IMR-90 (cell line): ENCODE measurements around the gene ZNF625. TPM values are rescaled to one million over a fixed set of nuclear protein-coding genes. Genes with fewer than 3 reads are reported as not detected.

Experiments used
- ATAC-seq: fragments of 200-7000 bp; cut with Tn5 transposase; 2 replicates; pipeline ENCODE4 v1.9.1; 2020; ENCODE audit warnings: low read depth, mild to moderate bottlenecking, moderate library complexity
- Bru-seq: library from RNA; stranded (reverse); fragments of 400-500 nt; gene quantifications from one replicate; lab custom pipeline; 2021; lab: Mats Ljungman, UMichigan
- BruChase-seq, 2 experiments: library from RNA; stranded (reverse); fragments of 400-500 nt; gene quantifications; one replicate each; lab custom pipeline; 2021; lab: Mats Ljungman, UMichigan
- BruUV-seq: library from RNA; stranded (reverse); fragments of 400-500 nt; replicated peaks from 2 replicates; lab custom pipeline; 2021; lab: Mats Ljungman, UMichigan
- CTCF ChIA-PET: fragments of 300-600 bp; formaldehyde crosslinking; extraction: SDS; loops from one replicate; lab custom pipeline; 2021; ENCODE audit warnings: antibody characterized with exemption; lab: Yijun Ruan, JAX
- POLR2A ChIA-PET: fragments of 300-600 bp; sonication (Branson Sonifier 250); formaldehyde crosslinking; loops from one replicate; lab custom pipeline; 2022; ENCODE audit warnings: antibody characterized with exemption; ENCODE audit not compliant: unreplicated experiment; lab: Charles Lee
- DNase-seq: peaks from one replicate; pipeline ENCODE4 v3.0.0; 2013
- H2AFZ ChIP-seq: replicated peaks from 2 replicates; pipeline ENCODE3; 2013; ENCODE audit warnings: low read length, mild to moderate bottlenecking; ENCODE audit not compliant: poor library complexity
- H2AK5ac ChIP-seq: 2 replicates; pipeline ENCODE4 v1.6.1; 2013; ENCODE audit warnings: low read depth, low read length, inconsistent platforms
- H2AK9ac ChIP-seq: replicated peaks from 2 replicates; pipeline ENCODE3; 2013; ENCODE audit warnings: mild to moderate bottlenecking, low read depth, low read length, moderate library complexity; ENCODE audit not compliant: poor library complexity
- H2BK120ac ChIP-seq: 2 replicates; pipeline ENCODE4 v1.6.1; 2013; ENCODE audit warnings: low read depth, low read length, inconsistent platforms
- H2BK15ac ChIP-seq: 3 replicates; pipeline ENCODE4 v1.6.1; 2013; ENCODE audit warnings: low read depth, low read length, inconsistent platforms
- H2BK20ac ChIP-seq: 2 replicates; pipeline ENCODE4 v1.6.1; 2013; ENCODE audit warnings: low read depth, mild to moderate bottlenecking, inconsistent platforms, low read length, moderate library complexity
- H2BK5ac ChIP-seq: 2 replicates; pipeline ENCODE4 v1.6.1; 2013; ENCODE audit warnings: mild to moderate bottlenecking, low read depth, low read length, inconsistent platforms; ENCODE audit not compliant: poor library complexity, severe bottlenecking
- H3K14ac ChIP-seq: replicated peaks from 2 replicates; pipeline ENCODE4 v1.6.1; 2013; ENCODE audit warnings: low read depth, low read length, inconsistent platforms
- H3K18ac ChIP-seq: 2 replicates; pipeline ENCODE4 v1.6.1; 2013; ENCODE audit warnings: low read depth, low read length, control low read depth
- H3K23ac ChIP-seq: 2 replicates; pipeline ENCODE4 v1.6.1; 2013; ENCODE audit warnings: low read depth, low read length, inconsistent platforms
- H3K27ac ChIP-seq: 2 replicates; pipeline ENCODE4 v1.5.1; 2013; ENCODE audit warnings: mild to moderate bottlenecking, control low read depth, low read length; ENCODE audit not compliant: insufficient read depth
- H3K27me3 ChIP-seq: 2 replicates; pipeline ENCODE4 v1.6.1; 2013; ENCODE audit warnings: low read length; ENCODE audit not compliant: control insufficient read depth, insufficient read depth
- H3K36me3 ChIP-seq: 2 replicates; pipeline ENCODE4 v1.6.1; 2013; ENCODE audit warnings: low read length, mixed read lengths; ENCODE audit not compliant: control insufficient read depth, insufficient read depth
- H3K4ac ChIP-seq: 2 replicates; pipeline ENCODE4 v1.6.1; 2013; ENCODE audit warnings: low read depth, low read length, inconsistent platforms
- H3K4me1 ChIP-seq: 2 replicates; pipeline ENCODE4 v1.6.1; 2013; ENCODE audit warnings: low read length, mixed read lengths; ENCODE audit not compliant: control insufficient read depth, insufficient read depth
- H3K4me2 ChIP-seq: 2 replicates; pipeline ENCODE4 v1.6.1; 2013; ENCODE audit warnings: low read depth, mild to moderate bottlenecking, control low read depth, low read length, moderate library complexity
- H3K4me3 ChIP-seq: 2 replicates; pipeline ENCODE4 v1.5.1; 2013; ENCODE audit warnings: low read depth, mild to moderate bottlenecking, control low read depth, low read length, moderate library complexity; ENCODE audit not compliant: insufficient read depth
- H3K56ac ChIP-seq: 2 replicates; pipeline ENCODE4 v1.6.1; 2013; ENCODE audit warnings: low read length, inconsistent platforms; ENCODE audit not compliant: insufficient read depth; ENCODE audit errors: extremely low read depth
- H3K79me1 ChIP-seq, 2 experiments: 2 replicates each; pipeline ENCODE4 v1.6.1; 2013; ENCODE audit warnings: low read length in 2 of 2, inconsistent platforms in 1 of 2, low read depth in 1 of 2
- H3K9ac ChIP-seq: 2 replicates; pipeline ENCODE4 v1.6.1; 2013; ENCODE audit warnings: low read depth, low read length, control low read depth
- H3K9me1 ChIP-seq: 2 replicates; pipeline ENCODE4 v1.6.1; 2013; ENCODE audit warnings: low read length, inconsistent platforms; ENCODE audit not compliant: insufficient read depth
- H3K9me3 ChIP-seq: 2 replicates; pipeline ENCODE4 v1.6.1; 2013; ENCODE audit warnings: low read length; ENCODE audit not compliant: control insufficient read depth, insufficient read depth
- H4K20me1 ChIP-seq: 2 replicates; pipeline ENCODE4 v1.6.1; 2013; ENCODE audit warnings: low read length, inconsistent platforms; ENCODE audit not compliant: insufficient read depth
- H4K5ac ChIP-seq: 2 replicates; pipeline ENCODE4 v1.6.1; 2013; ENCODE audit warnings: mild to moderate bottlenecking, low read depth, low read length, control low read depth
- H4K8ac ChIP-seq, 2 experiments: 2 replicates each; pipeline ENCODE4 v1.6.1; 2013; ENCODE audit warnings: low read depth in 2 of 2, low read length in 2 of 2, control low read depth in 1 of 2, inconsistent platforms in 1 of 2
- H4K91ac ChIP-seq: 2 replicates; pipeline ENCODE4 v1.6.1; 2013; ENCODE audit warnings: low read depth, low read length, inconsistent platforms; ENCODE audit not compliant: insufficient read depth
- MAFK ChIP-seq: IDR thresholded peaks from 2 replicates; pipeline ENCODE4 v1.6.1; 2012; ENCODE audit warnings: low read depth, low read length, improper control_type of control experiment
- MXI1 ChIP-seq: IDR thresholded peaks from 2 replicates; pipeline ENCODE4 v1.6.1; 2012; ENCODE audit warnings: low read depth, mild to moderate bottlenecking, low read length, moderate library complexity, borderline replicate concordance
- POLR2A ChIP-seq: IDR thresholded peaks from 2 replicates; pipeline ENCODE4 v1.6.1; 2012; ENCODE audit warnings: mild to moderate bottlenecking, low read depth, low read length
- RAD21 ChIP-seq: IDR thresholded peaks from 2 replicates; pipeline ENCODE4 v1.6.1; 2012; ENCODE audit warnings: low read length, improper control_type of control experiment
- RFX5 ChIP-seq: IDR thresholded peaks from 2 replicates; pipeline ENCODE4 v1.8.0; 2012; ENCODE audit warnings: low read depth, mild to moderate bottlenecking, low read length, moderate library complexity
- USF2 ChIP-seq: fragments of 150-350 bp; IDR thresholded peaks from 2 replicates; pipeline ENCODE4 v1.6.1; 2017; ENCODE audit warnings: mild to moderate bottlenecking, antibody characterized with exemption, low read length, low read depth
- WGBS, 2 experiments: methylation state at CpG; one replicate each; pipeline versions ENCODE4 v1.1.5 to v1.1.7; 2013; ENCODE audit warnings: missing lambda C conversion rate in 2 of 2; ENCODE audit not compliant: insufficient read length in 1 of 2; ENCODE audit errors: extremely low coverage in 2 of 2; 5-methylcytosine and 5-hydroxymethylcytosine counted together
- dilution Hi-C: fragments of 300-500 bp; cut with HindIII; formaldehyde crosslinking; loops from one replicate; pipeline ENCODE4 v1.14.3; 2018; ENCODE audit warnings: low sequenced_read_pairs; ENCODE audit not compliant: unreplicated experiment
- in situ Hi-C: fragments of 300-500 bp; cut with MboI; formaldehyde crosslinking; loops from 3 replicates; pipeline ENCODE4 v1.14.3; 2019; ENCODE audit warnings: low sequenced_read_pairs, inconsistent platforms, mixed read lengths
- intact Hi-C: fragments of 100-400 bp; cut with micrococcal nuclease; formaldehyde crosslinking; loops from 2 replicates; pipeline ENCODE4 v1.10.0; 2022
- long read RNA-seq: library from polyadenylated mRNA; unstranded; transcript quantifications from one replicate; pipeline ENCODE4 v2.0.0, GENCODE V29; 2021; ENCODE audit not compliant: unreplicated experiment
- polyA plus RNA-seq, 3 experiments: library from polyadenylated mRNA; depleted of rRNA; stranded (reverse); fragments of >200 nt; gene quantifications; 2 replicates each; pipeline ENCODE4 v1.2.3, GENCODE V29; 2012; ENCODE audit warnings: low replicate concordance in 1 of 3
- total RNA-seq: library from RNA; depleted of rRNA; stranded (reverse); fragments of >200 nt; gene quantifications from 2 replicates; pipeline ENCODE4 v1.2.3, GENCODE V29; 2012; rRNA removed

ZNF625 gene
- total RNA-seq (14.4 and 16.7 TPM in 2 replicates), polyA plus RNA-seq (2012; rRNA removed) (1.8 and 2.5 TPM in 2 replicates), Bru-seq, nascent RNA (percentile 89 among the genes with signal in this experiment), BruChase-seq, experiment 1, labeled RNA remaining after a 6-hour chase (percentile 90 among the genes with signal in this experiment), BruChase-seq, experiment 2, labeled RNA remaining after a 2-hour chase (percentile 93 among the genes with signal in this experiment)
- polyA plus RNA-seq (2012; cell fraction: cytosol; rRNA removed): 0.47 and 1.0 TPM in 2 replicates
- polyA plus RNA-seq (2012; cell fraction: nucleus; rRNA removed; ENCODE audit: low replicate concordance): 0.49 and 5.0 TPM in 2 replicates
- long read RNA-seq, partial matches to known transcripts: 0 of 2 reads
- long read RNA-seq, other reads (novel, unspliced or antisense): 2 of 2 reads

GRCh38 chr19:12156223-12157058, at the start of gene ZNF625:
Gene ZNF625, minus strand, starts transcription at chr19:12156734. Its CDS starts 176 bp downstream, at chr19:12156558.
- Histone ChIP-seq H2AK5ac (0 out of 2 replicates have a peak within 1 kb of the TSS, but pooled peaks have one; percentile 29), H3K79me1 (peaks cover 9 to 31% of the 10 kb centered on the region in 2 experiments), H3K4me1 (peaks cover 3% of the 10 kb centered on the region), H3K36me3 (peaks cover 5% of the 10 kb centered on the region), H3K9me1 (no peaks in the 10 kb centered on the region), H3K9me3 (no peaks in the 10 kb centered on the region), H3K4me2 (peak within 1 kb of the TSS; percentile 100), H2BK15ac (peak within 1 kb of the TSS; percentile 31; the same call in 1 of the 3 replicates), H3K23ac (peak within 1 kb of the TSS; percentile 77; the same call in 1 of the 2 replicates), H4K20me1 (peaks cover 4% of the 10 kb centered on the region; the same call in 1 of the 2 replicates), H2BK5ac (peak within 1 kb of the TSS; percentile 57), H3K14ac (peak within 1 kb of the TSS; percentile 95), H4K91ac (peak within 1 kb of the TSS; percentile 53; the same call in 1 of the 2 replicates), H3K56ac (peak within 1 kb of the TSS; percentile 61), H3K4ac (peak within 1 kb of the TSS; percentile 84), H4K5ac (peak within 1 kb of the TSS; percentile 93), H3K9ac (peak within 1 kb of the TSS; percentile 80), H2AFZ (peak within 1 kb of the TSS; percentile 93), H2BK120ac (no peak within 1 kb of the TSS; the same call in 1 of the 2 replicates), H3K4me3 (peak within 1 kb of the TSS; percentile 62), H2AK9ac (peak within 1 kb of the TSS; percentile 92), H2BK20ac (no peak within 1 kb of the TSS), H3K18ac (no peak within 1 kb of the TSS), H3K27ac (peak within 1 kb of the TSS; percentile 77), H3K27me3 (no peaks in the 10 kb centered on the region), H4K8ac (peak within 1 kb of the TSS; percentile 80 to 96)
- intact Hi-C loops (loop anchor here (5.0 kb wide), 1 partner anchor 211 kb away; the partner anchor contains the start of gene ZNF442), in situ Hi-C loops (no loop called here), dilution Hi-C loops (no loop called here)
- 1% methylated on average over 13 of the region's 58 CpGs; no CpG with 5 or more reads in 1 of the 2 experiments for WGBS, 2 experiments
- CTCF ChIA-PET: interaction anchor here (1.1 kb wide), 1 partner anchor 16 kb away, joined by 3 read pairs; the partner anchor contains the start of gene ZNF20
- no peak for TF ChIP-seq USF2
- no peak for TF ChIP-seq RFX5
- TF ChIP-seq RAD21: no peak
- TF ChIP-seq MAFK: no peak
- peak; percentile 52; the same call in 1 of the 2 replicates for TF ChIP-seq POLR2A
- 0 out of 2 replicates have a peak, but pooled peaks have one; percentile 5 for TF ChIP-seq MXI1
- DNase-seq (peak; percentile 87), ATAC-seq (peak; percentile 99)
- BruUV-seq: no TSS peak
- POLR2A ChIA-PET: no interaction called here
